GM12878 (cell line): ENCODE measurements around the gene TAF11L12. TPM values are rescaled to one million over a fixed set of nuclear protein-coding genes. Genes with fewer than 3 reads are reported as not detected.
"Not testable (repeated sequence)": the region's sequence is repeated elsewhere in the genome, so short reads cannot be mapped to it uniquely, and the experiment has no call there.

Experiments
- ATAC-seq: fragments of 200-7000 bp; cut with Tn5 transposase; 3 replicates; pipeline ENCODE4 v1.9.1; 2020; ENCODE audit warnings: mild to moderate bottlenecking, moderate library complexity
- Bru-seq: library from RNA; stranded (reverse); fragments of 400-500 nt; gene quantifications from one replicate; lab custom pipeline; 2021; lab: Mats Ljungman, UMichigan
- BruChase-seq, 2 experiments: library from RNA; stranded (reverse); fragments of 400-500 nt; gene quantifications; one replicate each; lab custom pipeline; 2021; lab: Mats Ljungman, UMichigan
- BruUV-seq: library from RNA; stranded (reverse); fragments of 400-500 nt; replicated peaks from 2 replicates; lab custom pipeline; 2021; lab: Mats Ljungman, UMichigan
- CTCF ChIA-PET: fragments of 300-600 bp; sonication (Branson Sonifier 250); formaldehyde crosslinking; extraction: SDS; loops from one replicate; lab custom pipeline; 2021; ENCODE audit warnings: inconsistent platforms; lab: Yijun Ruan, JAX
- POLR2A ChIA-PET: fragments of 350-600 bp; formaldehyde crosslinking; extraction: SDS; loops from one replicate; lab custom pipeline; 2021; ENCODE audit warnings: inconsistent platforms; lab: Charles Lee
- RAD21 ChIA-PET: fragments of 300-600 bp; sonication (Branson Sonifier 250); formaldehyde crosslinking; loops from one replicate; lab custom pipeline; 2023; ENCODE audit warnings: antibody characterized with exemption; ENCODE audit not compliant: unreplicated experiment; lab: Charles Lee
- SMC1A ChIA-PET: fragments of 300-600 bp; sonication (Branson Sonifier 250); formaldehyde crosslinking; loops from one replicate; lab custom pipeline; 2023; ENCODE audit not compliant: unreplicated experiment, uncharacterized antibody; lab: Charles Lee
- DNase-seq: peaks from one replicate; pipeline ENCODE4 v3.0.0-alpha.2; 2011; ENCODE audit warnings: low read depth, low spot score
- FAIRE-seq: peaks from 3 replicates; lab custom pipeline; 2011; peaks lifted over from hg19 to GRCh38; lab: Jason Lieb, UNC
- H2AFZ ChIP-seq: 2 replicates; pipeline ENCODE4 v1.6.0; 2011; ENCODE audit warnings: low read depth, low read length, control low read depth; ENCODE audit not compliant: control insufficient read depth
- H3K27ac ChIP-seq: 2 replicates; pipeline ENCODE4 v1.5.1; 2011; ENCODE audit warnings: control low read depth; ENCODE audit not compliant: control insufficient read depth, insufficient read depth
- H3K27me3 ChIP-seq, 2 experiments: replicated peaks in 1 of 2; 2 replicates each; pipeline versions ENCODE4 v1.6.0 to v1.6.1; 2011; ENCODE audit warnings: low read length in 1 of 2; ENCODE audit not compliant: control insufficient read depth in 2 of 2, insufficient read depth in 2 of 2
- H3K36me3 ChIP-seq, 2 experiments: 2 replicates each; pipeline ENCODE4 v1.5.1; 2011; ENCODE audit warnings: low read length in 1 of 2; ENCODE audit not compliant: control insufficient read depth in 2 of 2, insufficient read depth in 2 of 2
- H3K4me1 ChIP-seq: 2 replicates; pipeline ENCODE4 v1.6.1; 2011; ENCODE audit warnings: mild to moderate bottlenecking, low read length, moderate library complexity, mixed read lengths; ENCODE audit not compliant: control insufficient read depth, insufficient read depth
- H3K4me2 ChIP-seq: 2 replicates; pipeline ENCODE4 v1.6.0; 2011; ENCODE audit warnings: control low read depth; ENCODE audit not compliant: control insufficient read depth, insufficient read depth
- H3K4me3 ChIP-seq: fragments of 200-600 bp; sonication (generic); 2 replicates; pipeline ENCODE4 v1.5.1; 2016
- H3K79me2 ChIP-seq: 2 replicates; pipeline ENCODE4 v1.6.0; 2011; ENCODE audit warnings: low read length; ENCODE audit not compliant: control insufficient read depth, insufficient read depth
- H3K9ac ChIP-seq: 2 replicates; pipeline ENCODE4 v1.8.0; 2011; ENCODE audit warnings: low read length, control low read depth, mixed read lengths; ENCODE audit not compliant: control insufficient read depth, insufficient read depth
- H3K9me3 ChIP-seq: replicated peaks from 3 replicates; pipeline ENCODE4 v1.5.1; 2011; ENCODE audit warnings: mild to moderate bottlenecking, low read length; ENCODE audit not compliant: control insufficient read depth, insufficient read depth
- H4K20me1 ChIP-seq: 2 replicates; pipeline ENCODE4 v1.6.0; 2011; ENCODE audit not compliant: control insufficient read depth, insufficient read depth
- WGBS: methylation state at CpG from one replicate; pipeline ENCODE4 v1.1.6; 2016; ENCODE audit warnings: low lambda C conversion rate; ENCODE audit not compliant: insufficient replicate concordance, insufficient coverage; ENCODE audit errors: missing lambda C conversion rate; 5-methylcytosine and 5-hydroxymethylcytosine counted together
- in situ Hi-C: fragments of 300-500 bp; cut with MboI; formaldehyde crosslinking; loops from 9 replicates; pipeline ENCODE4 v1.14.3; 2018; ENCODE audit warnings: mixed read lengths
- intact Hi-C: fragments of 100-400 bp; cut with micrococcal nuclease; formaldehyde crosslinking; loops from one replicate; pipeline ENCODE4 v1.14.2; 2022; ENCODE audit not compliant: unreplicated experiment
- long read RNA-seq, 2 experiments: library from polyadenylated mRNA; unstranded; transcript quantifications; one replicate each; pipeline ENCODE4 v2.0.0, GENCODE V29; 2019 to 2020
- polyA minus RNA-seq, 3 experiments: library from RNA; depleted of rRNA, polyadenylated mRNA; stranded (reverse); fragments of >200 nt; gene quantifications; 2 replicates each; pipeline ENCODE4 v1.2.3, GENCODE V29; 2011
- polyA plus RNA-seq, 11 experiments: library from polyadenylated mRNA; depleted of rRNA in 4 of 11; unstranded in 6 of 11; stranded (reverse) in 5 of 11; fragments of >200 nt; fragmentation: Nextera tagmentation in 4 of 11; fragmentation: Illumina TruSeq in 1 of 11; extraction: Ambion mirVana in 4 of 11; extraction: Trizol in 1 of 11; gene quantifications; 1 replicate in 1 of 11; 2 replicates in 10 of 11; pipeline versions ENCODE4 v1.2.1 to v1.2.3, GENCODE V29; 2011 to 2016; ENCODE audit warnings: inconsistent platforms in 2 of 11, missing spikeins in 2 of 11, low read depth in 1 of 11
- total RNA-seq, 4 experiments: library from RNA; depleted of rRNA in 3 of 4; stranded (reverse); fragments of >200 nt in 3 of 4; fragmentation: Illumina TruSeq in 1 of 4; extraction: Trizol in 1 of 4; gene quantifications; 2 replicates each; pipeline versions ENCODE4 v1.2.1 to v1.2.3, GENCODE V29; 2013 to 2021

TAF11L12 gene
- not detected in 2 replicates for total RNA-seq (2013; cell fraction: nucleolus; rRNA removed)
- total RNA-seq (2014; rRNA removed) (not detected in 2 replicates), total RNA-seq (2014; rRNA removed; fragmentation: Illumina TruSeq; extraction: Trizol) (not detected in 2 replicates), total RNA-seq (2021) (not detected in 2 replicates), polyA plus RNA-seq (2011; rRNA removed) (not detected in 2 replicates), polyA plus RNA-seq (2014; fragmentation: Illumina TruSeq; extraction: Trizol) (not detected in 2 replicates), polyA plus RNA-seq (2014; fragmentation: Nextera tagmentation; extraction: Ambion mirVana) (not detected), polyA plus RNA-seq (2014; rRNA removed) (not detected in 2 replicates), polyA plus RNA-seq (2016; fragmentation: Nextera tagmentation; extraction: Ambion mirVana) (not detected), polyA minus RNA-seq (2011; rRNA and poly(A)+ RNA removed) (not detected in 2 replicates), Bru-seq, nascent RNA (not detected), BruChase-seq, experiment 1, labeled RNA remaining after a 6-hour chase (not detected), BruChase-seq, experiment 2, labeled RNA remaining after a 2-hour chase (not detected)
- not detected for polyA plus RNA-seq (2011; ENCODE audit: low read depth)
- polyA plus RNA-seq (2011; cell fraction: cytosol; rRNA removed): not detected in 2 replicates
- polyA plus RNA-seq (2011; cell fraction: nucleus; rRNA removed): not detected in 2 replicates
- not detected in 2 replicates for polyA plus RNA-seq (2012)
- not detected in 2 replicates for polyA minus RNA-seq (2011; cell fraction: cytosol; rRNA and poly(A)+ RNA removed)
- polyA minus RNA-seq (2011; cell fraction: nucleus; rRNA and poly(A)+ RNA removed): not detected in 2 replicates
- long read RNA-seq, experiment 1: 0 reads
- long read RNA-seq, experiment 2: 0 reads

GRCh38 chr5:17610092-17610491, at the start of gene TAF11L12:
Gene TAF11L12 (plus strand): TSS chr5:17610392.
- ATAC-seq, H3K9ac ChIP-seq, H3K27ac ChIP-seq, H2AFZ ChIP-seq, FAIRE-seq, H3K27me3 ChIP-seq, H3K79me2 ChIP-seq, DNase-seq, H3K4me3 ChIP-seq, POLR2A ChIA-PET, H3K4me1 ChIP-seq, H3K4me2 ChIP-seq, H3K36me3 ChIP-seq, H3K9me3 ChIP-seq, SMC1A ChIA-PET, H4K20me1 ChIP-seq, in situ Hi-C loops, intact Hi-C loops, BruUV-seq: not testable (repeated sequence)
- WGBS: 38% methylated on average over 2 of the region's 2 CpGs
- CTCF ChIA-PET: interaction anchor here (0.6 kb wide), 1 partner anchor 394 kb away, joined by 3 read pairs; no protein-coding TSS in a partner anchor
- RAD21 ChIA-PET: interaction anchor here (1.6 kb wide), 1 partner anchor 394 kb away, joined by 3 read pairs; no protein-coding TSS in a partner anchor

- no CpG with 5 or more reads among the region's 16 CpGs for WGBS
- H3K4me3 ChIP-seq, H3K27me3 ChIP-seq, FAIRE-seq, intact Hi-C loops, CTCF ChIA-PET, H3K4me2 ChIP-seq, H2AFZ ChIP-seq, H3K9me3 ChIP-seq, H3K79me2 ChIP-seq, H3K36me3 ChIP-seq, H4K20me1 ChIP-seq, ATAC-seq, RAD21 ChIA-PET, POLR2A ChIA-PET, DNase-seq, H3K4me1 ChIP-seq, H3K27ac ChIP-seq, in situ Hi-C loops, H3K9ac ChIP-seq, SMC1A ChIA-PET, BruUV-seq: not testable (repeated sequence)
Observed at GRCh38 chr5:17585658-17586057, 24.5 kb upstream of the TAF11L12 start, which contains the start of gene TAF11L7. Gene TAF11L7 (minus strand): TSS chr5:17585758.

GRCh38 chr5:17590860-17591259, 19.3 kb upstream of the TAF11L12 start, which contains the start of gene TAF11L8:
Gene TAF11L8 (minus strand): TSS chr5:17590960.
- H3K4me3 ChIP-seq, H3K79me2 ChIP-seq, H3K27ac ChIP-seq, FAIRE-seq, intact Hi-C loops, DNase-seq, CTCF ChIA-PET, H3K9ac ChIP-seq, BruUV-seq, H3K4me1 ChIP-seq, H3K36me3 ChIP-seq, SMC1A ChIA-PET, H3K9me3 ChIP-seq, in situ Hi-C loops, H4K20me1 ChIP-seq, RAD21 ChIA-PET, ATAC-seq, H3K4me2 ChIP-seq, POLR2A ChIA-PET, H3K27me3 ChIP-seq, H2AFZ ChIP-seq: not testable (repeated sequence)
- WGBS: no CpG with 5 or more reads among the region's 16 CpGs
